ENCODE data around the gene EMP2.

DNA sequence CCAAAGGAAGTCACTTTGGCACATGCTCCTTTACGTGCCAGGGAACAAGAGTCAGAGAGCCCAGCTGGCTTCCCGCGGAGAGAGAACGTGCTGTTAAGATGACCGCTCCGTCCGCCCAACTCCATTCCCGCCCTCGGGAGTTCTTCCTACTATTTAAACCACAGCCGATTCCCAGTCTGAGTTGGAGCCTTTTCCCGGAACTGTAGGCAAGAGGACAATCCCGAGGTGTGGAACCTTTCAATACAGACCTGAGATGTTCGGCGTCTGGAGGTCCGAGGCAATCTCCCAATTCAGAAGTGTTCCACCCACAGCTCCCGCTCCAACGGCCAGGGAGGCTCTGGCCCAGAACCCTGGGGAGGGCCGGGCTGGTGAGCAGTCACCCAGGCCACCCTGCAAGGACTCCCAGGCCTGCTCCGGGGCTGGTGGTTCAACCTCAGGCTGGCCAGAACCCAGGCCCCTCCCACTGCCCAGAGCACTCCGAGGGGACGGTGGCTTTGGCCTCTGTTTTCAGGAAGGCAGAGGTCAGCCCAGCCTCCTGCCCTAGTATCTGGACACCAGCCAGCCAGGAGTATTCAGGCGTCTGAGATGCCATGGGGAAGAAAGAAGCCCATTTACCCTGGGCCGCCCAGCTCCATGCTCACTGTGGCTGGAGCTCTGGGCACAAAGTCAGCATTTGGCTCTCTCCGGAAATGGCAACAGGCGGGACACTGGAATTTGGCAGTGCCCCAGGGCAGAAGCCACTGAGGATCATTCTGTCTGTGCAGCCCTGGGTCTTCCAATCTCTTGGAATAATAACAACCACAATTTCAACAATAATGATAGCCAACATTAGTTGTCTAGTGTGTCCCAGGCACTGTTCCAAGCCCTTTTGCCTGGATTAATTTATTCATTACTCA lies 21.4 kb downstream of the EMP2 start:
- TF ChIP-seq, protein P1, sequence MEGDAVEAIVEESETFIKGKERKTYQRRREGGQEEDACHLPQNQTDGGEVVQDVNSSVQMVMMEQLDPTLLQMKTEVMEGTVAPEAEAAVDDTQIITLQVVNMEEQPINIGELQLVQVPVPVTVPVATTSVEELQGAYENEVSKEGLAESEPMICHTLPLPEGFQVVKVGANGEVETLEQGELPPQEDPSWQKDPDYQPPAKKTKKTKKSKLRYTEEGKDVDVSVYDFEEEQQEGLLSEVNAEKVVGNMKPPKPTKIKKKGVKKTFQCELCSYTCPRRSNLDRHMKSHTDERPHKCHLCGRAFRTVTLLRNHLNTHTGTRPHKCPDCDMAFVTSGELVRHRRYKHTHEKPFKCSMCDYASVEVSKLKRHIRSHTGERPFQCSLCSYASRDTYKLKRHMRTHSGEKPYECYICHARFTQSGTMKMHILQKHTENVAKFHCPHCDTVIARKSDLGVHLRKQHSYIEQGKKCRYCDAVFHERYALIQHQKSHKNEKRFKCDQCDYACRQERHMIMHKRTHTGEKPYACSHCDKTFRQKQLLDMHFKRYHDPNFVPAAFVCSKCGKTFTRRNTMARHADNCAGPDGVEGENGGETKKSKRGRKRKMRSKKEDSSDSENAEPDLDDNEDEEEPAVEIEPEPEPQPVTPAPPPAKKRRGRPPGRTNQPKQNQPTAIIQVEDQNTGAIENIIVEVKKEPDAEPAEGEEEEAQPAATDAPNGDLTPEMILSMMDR (IDR thresholded peaks at IDR 0.05; ENCODE audit: low read depth, low read length, poor library complexity, severe bottlenecking): no peak
- TF ChIP-seq EZH2phosphoT487 (IDR thresholded peaks at IDR 0.05; ENCODE audit: borderline replicate concordance, low read length): no peak
